HG02610 (cell line): ENCODE data around the gene SLC25A6.
"Not testable (repeated sequence)": the region's sequence is repeated elsewhere in the genome, so short reads cannot be mapped to it uniquely, and the experiment has no call there.

ENCODE experiments used
- ATAC-seq: cut with Tn5 transposase; IDR thresholded peaks from one replicate; pipeline ENCODE4 v1.9.1; 2021; ENCODE audit warnings: mild to moderate bottlenecking, moderate library complexity; ENCODE audit not compliant: unreplicated experiment

SLC25A6 gene

DNA sequence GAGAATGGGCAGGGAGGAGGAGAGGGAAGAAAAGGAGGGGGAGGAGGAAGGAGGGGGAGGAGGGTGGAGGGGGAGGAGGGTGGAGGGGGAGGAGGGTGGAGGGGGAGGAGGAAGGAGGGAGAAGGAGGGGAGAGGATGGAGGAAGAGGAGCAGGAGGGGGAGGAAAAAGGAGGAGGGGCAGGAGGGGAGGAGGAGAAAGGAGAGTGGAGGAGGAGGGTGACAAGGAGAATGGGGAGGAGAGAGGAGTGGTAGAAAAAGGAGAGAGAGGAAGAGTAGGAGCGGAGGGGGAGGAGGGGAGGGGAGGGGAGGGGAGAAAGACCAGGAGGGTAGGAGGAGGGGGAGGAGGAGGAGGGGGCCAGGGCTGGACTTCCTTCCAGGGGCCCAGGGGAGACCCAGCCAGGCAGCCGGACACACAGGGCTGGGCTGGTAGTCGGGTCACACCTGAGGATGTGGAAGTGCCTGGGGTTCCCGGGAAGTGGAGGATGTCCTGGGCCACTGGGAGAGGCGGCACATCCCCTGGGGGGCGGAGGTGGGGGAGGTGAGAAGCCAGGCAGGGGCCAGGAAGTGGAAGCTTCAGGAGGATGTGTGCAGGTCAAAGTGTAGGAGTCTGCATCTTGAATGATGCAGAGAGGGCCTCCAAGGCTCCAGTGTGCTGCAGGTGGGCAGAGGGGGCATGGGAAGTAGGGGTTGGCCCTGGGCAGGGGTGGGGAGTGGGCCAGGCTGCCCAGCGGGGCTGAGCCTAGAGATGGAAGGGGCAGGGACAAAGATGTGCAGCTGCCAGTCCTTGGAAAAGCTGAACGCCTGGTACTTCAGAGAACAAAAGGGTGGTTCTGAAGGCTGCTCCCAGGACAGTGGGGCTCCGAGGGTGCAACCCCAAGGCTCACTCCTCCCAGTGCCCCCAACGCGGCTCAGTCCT is 36.5 kb downstream of the SLC25A6 start:
- no peak for ATAC-seq

DNA sequence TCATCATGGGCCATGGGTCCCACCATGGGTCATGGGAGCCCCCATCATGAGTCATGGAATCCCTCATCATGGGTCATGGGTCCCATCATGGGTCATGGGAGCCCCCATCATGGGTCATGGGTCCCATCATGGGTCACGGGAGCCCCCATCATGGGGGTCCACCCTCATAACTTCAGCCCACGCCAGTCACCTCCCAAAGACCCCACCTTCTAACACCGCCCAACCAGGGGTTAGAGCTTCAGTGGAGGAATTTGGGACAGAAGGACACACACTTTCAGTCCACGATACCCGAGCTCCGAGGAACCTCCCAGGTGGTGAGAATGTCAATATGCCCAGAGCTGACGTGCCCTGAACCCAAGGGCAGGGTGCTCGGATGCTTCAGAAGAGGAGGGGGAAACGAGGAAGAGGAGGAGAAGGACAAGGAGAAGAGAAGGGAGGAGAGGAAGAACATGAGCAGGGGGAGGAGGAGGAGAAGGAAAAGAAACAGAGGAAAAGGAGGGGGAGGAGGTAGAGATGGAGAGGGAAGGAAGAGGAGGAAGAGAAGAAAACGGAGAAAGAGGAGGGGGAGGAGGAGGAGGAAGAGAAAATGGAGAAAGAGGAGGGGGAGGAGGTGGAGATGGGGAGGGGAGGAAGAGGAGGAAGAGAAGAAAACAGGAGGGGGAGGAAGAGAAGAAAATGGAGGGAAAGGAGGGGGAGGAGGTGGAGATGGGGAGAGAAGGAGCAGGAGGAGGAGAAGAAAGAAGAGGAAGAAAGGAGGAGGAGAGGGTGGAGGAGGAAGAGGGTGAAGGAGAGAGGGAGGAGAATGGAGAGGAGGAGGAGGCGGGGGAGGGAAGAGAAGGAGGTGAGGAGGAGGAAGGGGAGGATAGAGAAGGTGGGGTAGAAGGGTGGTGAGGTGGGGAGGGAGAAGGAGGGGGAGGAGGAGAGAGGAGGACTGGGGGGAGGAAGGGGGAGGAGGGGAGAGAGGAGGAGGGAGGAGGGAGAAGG is 37.6 kb downstream of the SLC25A6 start:
- ATAC-seq: no peak

DNA sequence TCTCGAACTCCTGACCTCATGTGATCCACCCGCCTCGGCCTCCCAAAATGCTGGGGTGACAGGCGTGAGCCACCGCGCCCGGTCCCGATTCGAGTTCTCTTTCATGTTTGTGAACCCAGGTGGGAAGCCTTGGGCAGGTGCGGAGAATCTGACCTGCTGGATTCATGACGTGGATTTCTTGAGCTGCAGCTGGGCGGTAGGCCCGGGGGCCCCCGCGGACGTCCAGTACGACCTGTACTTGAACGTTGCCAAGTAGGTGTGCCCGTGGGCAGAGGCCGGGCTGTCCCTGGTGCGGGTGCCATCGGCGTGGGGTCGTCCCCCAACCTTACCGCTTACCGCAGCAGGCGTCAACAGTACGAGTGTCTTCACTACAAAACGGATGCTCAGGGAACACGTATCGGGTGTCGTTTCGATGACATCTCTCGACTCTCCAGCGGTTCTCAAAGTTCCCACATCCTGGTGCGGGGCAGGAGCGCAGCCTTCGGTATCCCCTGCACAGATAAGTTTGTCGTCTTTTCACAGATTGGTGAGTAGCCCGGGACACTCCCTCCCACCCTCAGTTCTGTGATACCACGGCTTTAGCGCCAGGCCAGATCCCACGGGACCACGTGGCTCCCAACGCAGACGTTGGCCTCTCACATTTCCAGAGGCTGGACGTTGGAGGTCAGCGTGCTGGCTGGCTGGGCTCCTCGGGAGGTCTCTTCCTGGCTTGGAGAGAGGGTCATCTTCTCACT is 39.8 kb downstream of the SLC25A6 start:
- ATAC-seq: no peak

DNA sequence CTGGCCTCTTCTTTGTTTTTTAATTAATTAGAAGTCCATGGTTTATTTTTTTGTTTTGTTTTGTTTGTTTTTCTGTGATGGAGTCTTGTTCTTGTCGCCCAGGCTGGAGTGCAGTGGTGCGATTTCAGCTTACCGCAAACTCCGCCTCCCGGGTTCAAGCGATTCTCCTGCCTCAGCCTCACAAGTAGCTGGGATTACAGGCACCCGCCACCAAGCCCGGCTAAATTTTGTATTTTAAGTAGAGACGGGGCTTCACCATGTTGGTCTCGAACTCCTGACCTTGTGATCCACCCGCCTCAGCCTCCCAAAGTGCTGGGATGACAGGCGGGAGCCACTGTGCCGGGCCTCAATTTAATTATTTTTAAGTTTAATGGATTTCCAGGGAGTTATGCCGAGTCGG is 42.3 kb downstream of the SLC25A6 start:
- not testable (repeated sequence) for ATAC-seq

DNA sequence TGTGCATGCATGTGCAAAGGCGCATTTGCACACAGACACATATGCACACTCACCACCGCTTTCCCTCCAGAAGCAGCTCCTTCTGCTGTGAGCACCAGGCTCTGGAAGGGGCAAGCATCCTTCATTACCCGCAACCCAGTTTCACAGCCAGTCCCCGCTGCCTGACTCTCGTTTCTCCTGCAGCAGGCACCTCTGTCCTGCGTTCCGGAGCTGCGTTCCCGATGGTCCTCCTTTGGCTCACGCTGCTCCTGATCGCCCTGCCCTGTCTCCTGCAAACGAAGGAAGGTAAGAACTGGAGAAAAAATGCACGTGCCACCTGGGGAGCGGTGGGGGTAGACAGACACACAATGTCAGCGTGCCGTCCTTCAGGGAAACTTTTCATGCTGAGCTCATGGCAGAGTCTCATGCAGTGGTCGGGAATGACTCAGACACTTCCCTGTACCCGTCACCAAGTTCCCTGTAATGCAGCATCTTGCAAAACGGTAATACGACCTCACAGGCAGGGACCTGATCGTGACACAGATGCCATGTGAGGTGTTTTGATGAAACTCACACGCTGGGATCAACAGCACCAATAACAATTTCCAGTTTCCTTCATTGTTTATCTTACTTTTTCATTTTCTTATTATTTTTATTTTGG is 50.2 kb downstream of the SLC25A6 start:
- no peak for ATAC-seq

DNA sequence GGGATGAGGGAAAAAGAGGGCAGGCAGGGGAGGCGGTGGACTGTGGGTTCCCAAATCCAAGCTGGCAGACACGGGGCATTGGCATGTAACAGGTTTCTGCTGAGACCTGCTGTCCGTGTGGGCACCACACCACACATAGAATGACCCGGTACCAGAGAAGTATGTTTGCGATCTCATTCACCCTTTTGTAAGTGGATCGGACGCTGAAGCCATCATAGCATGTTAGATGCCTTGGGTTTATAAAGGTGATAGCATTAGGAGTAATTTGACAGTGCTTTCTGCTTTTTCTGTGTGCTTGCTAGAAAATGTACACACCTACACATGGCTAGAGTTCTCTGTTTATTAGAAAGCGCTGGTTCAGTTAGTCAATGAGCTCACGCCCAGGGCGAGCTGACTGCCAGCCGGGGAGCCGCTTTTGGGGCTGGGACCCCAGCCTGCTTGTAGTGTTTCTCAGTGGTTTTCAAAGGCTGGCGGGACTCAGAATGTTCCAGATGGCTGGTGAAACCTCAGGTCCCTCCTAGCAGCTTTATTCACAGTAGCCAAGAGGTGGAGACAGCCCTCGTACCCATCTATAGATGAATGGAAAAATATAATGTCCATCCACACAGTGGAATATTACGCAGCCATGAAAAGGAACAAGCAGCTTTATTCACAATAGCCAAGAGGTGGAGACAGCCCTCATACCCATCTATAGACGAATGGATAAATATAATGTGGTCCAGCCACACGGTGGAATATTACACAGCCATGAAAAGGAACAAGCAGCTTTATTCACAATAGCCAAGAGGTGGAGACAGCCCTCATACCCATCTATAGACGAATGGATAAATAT is 54.7 kb downstream of the SLC25A6 start:
- ATAC-seq: peak; percentile 14

DNA sequence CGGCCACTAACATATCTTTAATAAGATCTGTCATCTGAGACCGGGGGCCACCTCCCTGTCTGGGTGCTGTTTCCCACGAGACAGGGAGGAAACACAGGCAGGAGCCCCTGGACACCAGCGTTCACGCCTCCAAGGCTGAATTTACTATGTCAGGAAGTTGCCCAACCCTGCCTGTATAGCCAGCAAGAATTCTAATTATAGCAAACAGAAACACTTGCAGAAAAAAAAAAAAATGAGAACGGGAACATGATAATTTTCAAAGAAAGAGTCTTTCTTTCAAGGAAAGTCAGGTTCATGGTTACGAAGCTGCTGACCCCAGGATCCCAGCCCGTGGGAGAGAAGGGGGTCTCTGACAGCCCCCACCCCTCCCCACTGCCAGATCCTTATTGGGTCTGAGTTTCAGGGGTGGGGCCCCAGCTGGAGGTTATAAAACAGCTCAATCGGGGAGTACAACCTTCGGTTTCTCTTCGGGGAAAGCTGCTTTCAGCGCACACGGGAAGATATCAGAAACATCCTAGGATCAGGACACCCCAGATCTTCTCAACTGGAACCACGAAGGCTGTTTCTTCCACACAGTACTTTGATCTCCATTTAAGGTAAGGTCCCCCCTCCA is 55.5 kb downstream of the SLC25A6 start, which contains the start of gene IL3RA:
Gene IL3RA (plus strand): TSS at position 455 of the 613 bp plus-strand sequence. CDS start 4,981 bp downstream, outside the sequence.
- ATAC-seq: peak; percentile 42
